ENCODE data around the gene CERS6. TPM values are rescaled to one million over a fixed set of nuclear protein-coding genes. Genes with fewer than 3 reads are reported as not detected.

Gene CERS6
- total RNA-seq, 1 experiment from 2014 or later: 8.3 TPM

DNA sequence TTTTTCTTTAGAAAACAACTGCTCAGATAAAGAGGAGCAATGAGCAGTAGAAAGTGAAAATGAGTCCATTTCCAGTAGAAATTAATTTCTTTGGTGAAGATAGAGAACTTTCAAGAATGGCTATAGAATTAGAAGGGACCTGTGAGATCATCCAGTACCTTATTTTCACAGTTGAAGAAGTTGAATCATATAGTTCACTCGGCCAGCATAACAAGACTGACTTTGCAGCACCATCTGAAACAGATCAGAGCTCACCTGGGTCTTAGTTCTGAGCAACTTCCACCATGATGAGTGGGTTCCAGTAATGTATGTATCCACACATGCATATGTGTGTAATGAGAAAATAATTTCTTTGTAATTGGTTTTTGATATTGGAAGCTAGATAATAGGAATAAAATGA lies 58.6 kb downstream of the CERS6 start:
- no peaks in the 10 kb centered on the region for H3F3A ChIP-seq (ENCODE audit: insufficient read depth, low read depth)
- no peak overlapping the region for H3K4me2 ChIP-seq
- no peak for TF ChIP-seq EZH2 (IDR thresholded peaks at IDR 0.05; ENCODE audit: low read depth)
- TF ChIP-seq, protein P1, sequence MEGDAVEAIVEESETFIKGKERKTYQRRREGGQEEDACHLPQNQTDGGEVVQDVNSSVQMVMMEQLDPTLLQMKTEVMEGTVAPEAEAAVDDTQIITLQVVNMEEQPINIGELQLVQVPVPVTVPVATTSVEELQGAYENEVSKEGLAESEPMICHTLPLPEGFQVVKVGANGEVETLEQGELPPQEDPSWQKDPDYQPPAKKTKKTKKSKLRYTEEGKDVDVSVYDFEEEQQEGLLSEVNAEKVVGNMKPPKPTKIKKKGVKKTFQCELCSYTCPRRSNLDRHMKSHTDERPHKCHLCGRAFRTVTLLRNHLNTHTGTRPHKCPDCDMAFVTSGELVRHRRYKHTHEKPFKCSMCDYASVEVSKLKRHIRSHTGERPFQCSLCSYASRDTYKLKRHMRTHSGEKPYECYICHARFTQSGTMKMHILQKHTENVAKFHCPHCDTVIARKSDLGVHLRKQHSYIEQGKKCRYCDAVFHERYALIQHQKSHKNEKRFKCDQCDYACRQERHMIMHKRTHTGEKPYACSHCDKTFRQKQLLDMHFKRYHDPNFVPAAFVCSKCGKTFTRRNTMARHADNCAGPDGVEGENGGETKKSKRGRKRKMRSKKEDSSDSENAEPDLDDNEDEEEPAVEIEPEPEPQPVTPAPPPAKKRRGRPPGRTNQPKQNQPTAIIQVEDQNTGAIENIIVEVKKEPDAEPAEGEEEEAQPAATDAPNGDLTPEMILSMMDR (conservative IDR thresholded peaks at IDR 0.05): no peak
- no peak for DNase-seq
- intact Hi-C loops (cut with micrococcal nuclease; ENCODE audit: unreplicated experiment): no loop called here
- no peaks in the 10 kb centered on the region for H3K9me2 ChIP-seq (ENCODE audit: insufficient read depth)
- no TSS peak for BruUV-seq (replicated peaks)
- no peaks in the 10 kb centered on the region for H4K20me1 ChIP-seq (ENCODE audit: insufficient read depth)
- no peak overlapping the region for H3K27ac ChIP-seq
- ChIA-PET CTCF (no interaction called here), POLR2A (ENCODE audit: unreplicated experiment) (no interaction called here)
- no peaks in the 10 kb centered on the region for H3K36me3 ChIP-seq (ENCODE audit: low read depth)
- H3K79me2 ChIP-seq (ENCODE audit: low read depth): no peaks in the 10 kb centered on the region
- H3K9me3 ChIP-seq (ENCODE audit: insufficient read depth, low read depth): no peaks in the 10 kb centered on the region
- no peak overlapping the region for H3K4me3 ChIP-seq
- H2AFZ ChIP-seq: no peak overlapping the region
- H3K27me3 ChIP-seq (ENCODE audit: insufficient read depth, low read depth): no peaks in the 10 kb centered on the region
- no peaks in the 10 kb centered on the region for H3K4me1 ChIP-seq (replicated peaks; ENCODE audit: insufficient read depth)

DNA sequence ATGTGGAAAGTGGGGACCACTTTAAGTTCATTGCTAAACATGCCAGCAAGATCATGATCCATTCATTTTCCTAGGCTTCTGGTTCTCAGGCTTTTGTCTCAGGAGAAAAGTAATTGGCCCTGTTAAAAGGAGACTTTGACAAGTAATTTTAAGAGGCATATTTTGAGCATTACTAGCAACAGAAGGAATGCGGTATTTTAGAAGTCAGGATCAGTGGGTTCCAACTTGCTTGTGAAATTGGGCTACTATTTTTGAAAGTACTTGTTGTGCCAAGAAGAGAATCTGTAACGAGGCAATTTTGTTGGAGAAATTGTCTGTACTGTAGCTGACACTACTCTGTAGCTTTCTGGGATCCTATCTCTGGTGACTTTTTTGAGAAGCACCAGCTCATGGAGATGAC lies 59.4 kb downstream of the CERS6 start:
- TF ChIP-seq, protein P1 (conservative IDR thresholded peaks at IDR 0.05): no peak
- no peak for TF ChIP-seq EZH2 (IDR thresholded peaks at IDR 0.05; ENCODE audit: low read depth)
- no peak overlapping the region for H3K27ac ChIP-seq
- BruUV-seq (replicated peaks): no TSS peak
- ChIA-PET CTCF (no interaction called here), POLR2A (ENCODE audit: unreplicated experiment) (no interaction called here)
- no peak overlapping the region for H3K4me2 ChIP-seq
- no peak for DNase-seq
- no peaks in the 10 kb centered on the region for H3K36me3 ChIP-seq (ENCODE audit: low read depth)
- H2AFZ ChIP-seq: no peak overlapping the region
- H3K4me1 ChIP-seq (replicated peaks; ENCODE audit: insufficient read depth): no peaks in the 10 kb centered on the region
- no peaks in the 10 kb centered on the region for H3F3A ChIP-seq (ENCODE audit: insufficient read depth, low read depth)
- H3K27me3 ChIP-seq (ENCODE audit: insufficient read depth, low read depth): no peaks in the 10 kb centered on the region
- no peaks in the 10 kb centered on the region for H4K20me1 ChIP-seq (ENCODE audit: insufficient read depth)
- no peaks in the 10 kb centered on the region for H3K79me2 ChIP-seq (ENCODE audit: low read depth)
- no peaks in the 10 kb centered on the region for H3K9me2 ChIP-seq (ENCODE audit: insufficient read depth)
- intact Hi-C loops (cut with micrococcal nuclease; ENCODE audit: unreplicated experiment): no loop called here
- no peak overlapping the region for H3K4me3 ChIP-seq
- H3K9me3 ChIP-seq (ENCODE audit: insufficient read depth, low read depth): no peaks in the 10 kb centered on the region

DNA sequence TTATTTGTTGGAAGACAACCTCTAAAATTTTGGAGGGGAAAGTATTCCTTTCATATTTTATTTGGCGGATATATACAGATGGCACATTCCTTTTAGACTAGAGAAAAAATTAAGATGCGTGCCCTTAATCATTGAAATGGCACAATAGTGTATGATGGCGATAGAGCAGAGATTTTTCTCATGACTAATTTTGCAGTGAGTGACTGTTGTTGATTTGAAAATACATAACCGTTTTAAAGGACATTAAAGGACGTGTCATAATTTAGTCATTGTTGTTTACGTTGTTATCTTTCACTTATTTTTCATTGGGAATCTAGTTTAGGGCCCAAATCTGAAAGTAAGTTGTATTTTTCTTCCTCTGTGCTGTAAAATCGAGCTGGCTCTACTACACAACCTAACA lies 61.7 kb downstream of the CERS6 start:
- Histone ChIP-seq H3K4me1 (replicated peaks; ENCODE audit: insufficient read depth) (no peaks in the 10 kb centered on the region), H3K9me3 (ENCODE audit: insufficient read depth, low read depth) (no peaks in the 10 kb centered on the region), H3K27me3 (ENCODE audit: insufficient read depth, low read depth) (no peaks in the 10 kb centered on the region), H3K4me2 (no peak overlapping the region), H3K27ac (no peak overlapping the region), H3K79me2 (ENCODE audit: low read depth) (no peaks in the 10 kb centered on the region), H3F3A (ENCODE audit: insufficient read depth, low read depth) (no peaks in the 10 kb centered on the region), H4K20me1 (ENCODE audit: insufficient read depth) (no peaks in the 10 kb centered on the region), H2AFZ (no peak overlapping the region), H3K4me3 (no peak overlapping the region), H3K9me2 (ENCODE audit: insufficient read depth) (no peaks in the 10 kb centered on the region), H3K36me3 (ENCODE audit: low read depth) (no peaks in the 10 kb centered on the region)
- intact Hi-C loops (cut with micrococcal nuclease; ENCODE audit: unreplicated experiment): no loop called here
- no TSS peak for BruUV-seq (replicated peaks)
- POLR2A ChIA-PET (ENCODE audit: unreplicated experiment): no interaction called here
- TF ChIP-seq, protein P1 (conservative IDR thresholded peaks at IDR 0.05): no peak
- TF ChIP-seq EZH2 (IDR thresholded peaks at IDR 0.05; ENCODE audit: low read depth): no peak
- CTCF ChIA-PET: no interaction called here
- DNase-seq: no peak
